ENCODE measurements around the gene LCA5. TPM values are rescaled to one million over a fixed set of nuclear protein-coding genes. Genes with fewer than 3 reads are reported as not detected.

LCA5 gene
- total RNA-seq, 1 donor from 2014 or later, result 7.1 TPM

DNA sequence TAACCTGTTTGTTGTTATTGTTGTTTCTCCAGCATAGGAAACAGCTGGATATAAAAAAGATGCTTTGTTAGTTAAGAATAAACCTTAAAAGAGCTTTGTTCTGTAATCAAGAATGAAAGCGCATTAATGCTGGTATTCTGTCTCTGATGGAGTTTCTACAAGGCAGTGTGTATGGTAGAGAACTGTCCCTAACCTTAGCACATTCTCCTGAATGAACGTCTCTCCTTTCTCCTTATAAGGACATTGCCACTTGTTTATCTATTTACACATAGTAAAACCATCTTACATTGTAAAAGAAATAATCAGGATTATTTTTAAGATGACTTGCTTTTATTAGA is 33.8 kb upstream of the LCA5 start:
- ATAC-seq (peak in 1 of 2 donors; percentile 66), DNase-seq (no peak)
- Histone ChIP-seq H3K27me3 (ENCODE audit: low read depth) (no peaks in the 10 kb centered on the region), H3K4me1 (peaks cover 14% of the 10 kb centered on the region), H3K9me3 (no peaks in the 10 kb centered on the region), H3K27ac (no peak overlapping the region), H3K4me3 (peak overlapping the region; percentile 43), H3K36me3 (no peaks in the 10 kb centered on the region)
- TF ChIP-seq, protein P1, sequence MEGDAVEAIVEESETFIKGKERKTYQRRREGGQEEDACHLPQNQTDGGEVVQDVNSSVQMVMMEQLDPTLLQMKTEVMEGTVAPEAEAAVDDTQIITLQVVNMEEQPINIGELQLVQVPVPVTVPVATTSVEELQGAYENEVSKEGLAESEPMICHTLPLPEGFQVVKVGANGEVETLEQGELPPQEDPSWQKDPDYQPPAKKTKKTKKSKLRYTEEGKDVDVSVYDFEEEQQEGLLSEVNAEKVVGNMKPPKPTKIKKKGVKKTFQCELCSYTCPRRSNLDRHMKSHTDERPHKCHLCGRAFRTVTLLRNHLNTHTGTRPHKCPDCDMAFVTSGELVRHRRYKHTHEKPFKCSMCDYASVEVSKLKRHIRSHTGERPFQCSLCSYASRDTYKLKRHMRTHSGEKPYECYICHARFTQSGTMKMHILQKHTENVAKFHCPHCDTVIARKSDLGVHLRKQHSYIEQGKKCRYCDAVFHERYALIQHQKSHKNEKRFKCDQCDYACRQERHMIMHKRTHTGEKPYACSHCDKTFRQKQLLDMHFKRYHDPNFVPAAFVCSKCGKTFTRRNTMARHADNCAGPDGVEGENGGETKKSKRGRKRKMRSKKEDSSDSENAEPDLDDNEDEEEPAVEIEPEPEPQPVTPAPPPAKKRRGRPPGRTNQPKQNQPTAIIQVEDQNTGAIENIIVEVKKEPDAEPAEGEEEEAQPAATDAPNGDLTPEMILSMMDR (IDR thresholded peaks at IDR 0.05), result no peak
- intact Hi-C loops (cut with DNase I), result no loop called here

DNA sequence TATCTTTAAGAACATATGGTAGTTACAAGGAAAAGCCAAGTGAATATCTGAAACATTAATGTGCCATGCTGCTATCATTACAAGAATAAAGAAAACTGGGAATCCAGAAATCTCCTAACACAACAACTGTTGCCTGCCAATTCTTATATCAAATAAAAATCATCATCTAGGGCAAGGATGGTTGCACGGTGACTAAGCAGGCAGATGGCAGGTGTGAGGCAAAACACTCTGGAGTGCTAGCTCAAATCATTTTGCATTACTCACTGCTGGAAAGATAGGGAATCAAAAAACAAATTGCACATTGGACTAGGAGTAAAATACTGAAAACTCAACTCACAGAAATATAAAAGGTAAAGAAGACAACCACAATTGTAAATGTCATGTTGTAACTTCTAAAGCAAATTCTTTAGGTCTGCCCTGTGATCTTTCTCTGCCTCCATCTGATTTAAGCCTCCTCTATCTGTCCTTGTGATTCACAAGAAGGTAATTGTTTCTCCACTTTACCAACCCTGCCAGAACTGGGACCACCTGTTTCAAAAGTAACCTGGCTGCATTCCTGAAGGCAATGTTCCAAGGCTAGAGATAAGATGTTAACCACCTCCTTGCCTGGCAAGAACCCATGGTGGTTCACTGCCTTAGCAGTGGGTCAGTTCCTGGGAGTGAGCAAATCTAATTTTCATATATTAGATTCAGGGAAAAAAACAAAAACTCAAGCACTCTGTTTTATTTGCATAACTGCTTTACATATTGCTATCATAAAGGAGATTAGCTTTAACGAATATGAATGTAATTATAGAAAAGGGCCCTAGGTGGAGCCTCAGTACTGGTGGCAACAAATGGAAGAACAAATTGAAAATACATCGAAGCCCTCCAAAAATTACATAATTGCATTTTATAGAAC is 33.1 kb upstream of the LCA5 start:
- Histone ChIP-seq H3K9me3 (no peaks in the 10 kb centered on the region), H3K4me3 (peak overlapping the region; percentile 43), H3K27me3 (ENCODE audit: low read depth) (no peaks in the 10 kb centered on the region), H3K4me1 (peaks cover 14% of the 10 kb centered on the region), H3K27ac (no peak overlapping the region), H3K36me3 (no peaks in the 10 kb centered on the region)
- TF ChIP-seq, protein P1 (IDR thresholded peaks at IDR 0.05), result peak; percentile 61
- ATAC-seq (peak; percentile 74 to 92), DNase-seq (no peak)
- intact Hi-C loops (cut with DNase I), result no loop called here

DNA sequence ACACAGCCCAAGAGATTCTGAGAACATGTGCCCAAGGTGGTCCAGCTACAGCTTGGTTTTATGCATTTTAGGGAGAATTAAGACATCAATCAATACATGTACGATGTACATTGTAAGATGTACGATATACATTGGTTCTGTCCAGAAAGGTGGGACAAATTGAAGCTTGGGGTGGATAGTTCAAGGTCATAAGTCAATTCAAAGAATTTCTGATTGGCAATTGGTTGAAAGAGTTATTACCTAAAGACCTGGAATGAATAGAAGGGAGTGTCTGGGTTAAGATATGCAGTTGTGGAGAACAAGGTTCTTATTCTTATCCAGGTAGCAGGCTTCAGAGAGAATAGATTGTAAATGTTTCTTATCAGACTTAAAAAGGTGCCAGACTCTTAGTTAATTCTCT is 31.8 kb upstream of the LCA5 start:
- H3K27me3 ChIP-seq (ENCODE audit: low read depth), result no peaks in the 10 kb centered on the region
- intact Hi-C loops (cut with DNase I), result no loop called here
- no peak overlapping the region for H3K27ac ChIP-seq
- peaks cover 14% of the 10 kb centered on the region for H3K4me1 ChIP-seq
- DNase-seq, result no peak
- H3K4me3 ChIP-seq, result no peak overlapping the region
- TF ChIP-seq, protein P1 (IDR thresholded peaks at IDR 0.05), result no peak
- H3K9me3 ChIP-seq, result no peaks in the 10 kb centered on the region
- no peak for ATAC-seq
- no peaks in the 10 kb centered on the region for H3K36me3 ChIP-seq

DNA sequence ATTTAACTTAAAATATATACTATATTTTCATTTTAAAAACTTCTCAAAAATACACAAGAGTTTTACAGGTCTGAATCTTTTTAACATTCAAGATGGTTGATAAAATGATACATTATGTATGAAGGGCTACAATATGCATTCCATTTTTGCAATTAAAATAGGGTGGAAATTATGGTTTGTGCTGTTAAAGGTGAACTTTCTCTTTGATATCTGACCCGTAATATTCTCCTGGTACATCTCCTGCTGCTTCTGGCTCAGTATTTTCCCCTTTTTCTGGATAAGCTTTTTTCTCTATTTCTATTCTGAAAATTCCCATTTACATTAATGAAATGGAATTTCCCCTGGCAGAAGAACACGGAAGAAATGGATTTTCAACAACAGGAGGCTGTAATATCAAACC is 27.4 kb upstream of the LCA5 start:
- intact Hi-C loops (cut with DNase I), result no loop called here
- ATAC-seq, result no peak
- H3K36me3 ChIP-seq, result no peaks in the 10 kb centered on the region
- H3K9me3 ChIP-seq, result no peaks in the 10 kb centered on the region
- H3K4me3 ChIP-seq, result no peak overlapping the region
- no peak for DNase-seq
- H3K27me3 ChIP-seq (ENCODE audit: low read depth), result no peaks in the 10 kb centered on the region
- TF ChIP-seq, protein P1 (IDR thresholded peaks at IDR 0.05), result no peak
- H3K27ac ChIP-seq, result no peak overlapping the region
- H3K4me1 ChIP-seq, result no peaks in the 10 kb centered on the region

DNA sequence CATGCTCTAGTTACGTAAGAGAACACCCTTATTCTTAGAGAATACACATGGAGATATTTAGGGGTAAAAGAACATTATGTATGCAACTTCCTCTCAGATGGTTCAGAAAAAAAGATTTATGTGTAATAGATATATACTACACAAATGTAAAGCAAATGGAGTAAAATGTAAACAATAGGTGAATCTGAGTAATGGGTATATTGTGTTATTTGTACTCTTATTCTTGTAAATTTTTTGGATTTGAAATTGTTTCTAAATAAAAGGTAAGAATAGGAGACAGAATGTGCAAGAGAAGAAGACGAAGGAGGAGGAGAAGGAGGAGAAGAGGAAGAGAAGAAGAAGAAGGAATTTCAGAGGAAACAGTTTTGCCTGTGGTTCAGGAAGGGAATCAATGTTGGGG is 22.5 kb upstream of the LCA5 start:
- Histone ChIP-seq H3K36me3 (no peaks in the 10 kb centered on the region), H3K4me1 (no peaks in the 10 kb centered on the region), H3K9me3 (no peaks in the 10 kb centered on the region), H3K4me3 (no peak overlapping the region), H3K27ac (no peak overlapping the region), H3K27me3 (ENCODE audit: low read depth) (no peaks in the 10 kb centered on the region)
- intact Hi-C loops (cut with DNase I), result no loop called here
- no peak for DNase-seq
- no peak for ATAC-seq
- TF ChIP-seq, protein P1 (IDR thresholded peaks at IDR 0.05), result no peak
